ENCODE results near the gene DLG2.

DLG2 gene

DNA sequence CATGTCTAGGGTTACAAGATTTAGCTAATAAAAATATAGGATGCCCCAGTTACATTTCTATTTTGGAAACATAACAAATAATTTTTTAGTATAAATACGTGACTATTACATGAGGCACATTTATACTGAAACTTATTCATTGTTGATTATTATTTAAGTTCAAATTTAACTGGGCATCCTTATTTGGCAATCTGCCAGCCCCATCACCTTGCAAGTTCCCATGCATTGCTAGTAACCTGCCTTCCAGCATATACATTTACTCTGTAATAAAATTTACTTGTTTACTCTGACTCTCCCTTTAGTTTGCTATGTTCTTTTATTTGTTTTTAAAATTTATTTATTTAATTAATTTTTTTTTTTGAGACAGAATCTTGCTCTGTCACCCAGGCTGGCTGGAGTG lies 1686.1 kb downstream of the DLG2 start:
- DNase-seq: no peak

DNA sequence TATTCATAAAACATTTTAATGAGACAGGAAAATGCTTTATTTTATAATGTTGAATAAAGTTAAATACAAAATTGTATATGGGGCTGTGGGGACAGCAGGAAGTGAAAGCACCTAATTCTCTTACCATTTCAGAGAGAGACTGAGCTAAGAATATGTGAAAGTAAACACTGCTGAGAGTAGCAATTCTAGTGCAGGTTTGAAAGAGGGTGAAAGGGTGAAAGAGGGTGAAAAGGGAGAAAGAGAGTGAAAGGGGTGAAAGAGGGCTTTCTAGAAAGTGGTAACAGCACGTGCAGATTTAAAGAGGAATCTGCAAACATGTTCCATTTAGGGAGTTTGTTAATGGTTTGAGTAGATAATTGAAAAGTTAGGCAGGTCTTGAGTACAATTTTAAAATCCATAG lies 1689.0 kb downstream of the DLG2 start:
- DNase-seq: no peak

DNA sequence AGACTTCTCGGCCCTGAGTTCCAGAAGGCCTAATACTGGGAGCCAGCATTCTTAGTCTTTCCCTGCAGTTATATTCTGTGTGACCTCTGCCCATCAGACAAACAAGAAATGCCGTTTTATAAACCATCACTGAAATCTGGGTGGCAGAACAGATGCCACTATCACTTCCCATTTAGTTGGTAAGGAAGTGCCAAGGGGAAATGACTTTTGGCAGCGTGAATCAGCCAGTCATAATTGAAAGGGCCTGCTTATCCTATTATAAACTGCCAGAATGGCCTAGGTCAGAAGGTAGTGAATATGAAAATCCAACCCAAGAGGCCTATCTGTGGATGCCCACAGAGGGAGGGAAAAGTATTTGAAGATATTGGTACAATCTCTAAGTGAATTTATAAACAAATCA lies 1694.1 kb downstream of the DLG2 start:
- DNase-seq: no peak

- DNase-seq: no peak
These were observed 1699.7 kb downstream of the DLG2 start for GRCh38 chr11:83927422-83927821.

DNA sequence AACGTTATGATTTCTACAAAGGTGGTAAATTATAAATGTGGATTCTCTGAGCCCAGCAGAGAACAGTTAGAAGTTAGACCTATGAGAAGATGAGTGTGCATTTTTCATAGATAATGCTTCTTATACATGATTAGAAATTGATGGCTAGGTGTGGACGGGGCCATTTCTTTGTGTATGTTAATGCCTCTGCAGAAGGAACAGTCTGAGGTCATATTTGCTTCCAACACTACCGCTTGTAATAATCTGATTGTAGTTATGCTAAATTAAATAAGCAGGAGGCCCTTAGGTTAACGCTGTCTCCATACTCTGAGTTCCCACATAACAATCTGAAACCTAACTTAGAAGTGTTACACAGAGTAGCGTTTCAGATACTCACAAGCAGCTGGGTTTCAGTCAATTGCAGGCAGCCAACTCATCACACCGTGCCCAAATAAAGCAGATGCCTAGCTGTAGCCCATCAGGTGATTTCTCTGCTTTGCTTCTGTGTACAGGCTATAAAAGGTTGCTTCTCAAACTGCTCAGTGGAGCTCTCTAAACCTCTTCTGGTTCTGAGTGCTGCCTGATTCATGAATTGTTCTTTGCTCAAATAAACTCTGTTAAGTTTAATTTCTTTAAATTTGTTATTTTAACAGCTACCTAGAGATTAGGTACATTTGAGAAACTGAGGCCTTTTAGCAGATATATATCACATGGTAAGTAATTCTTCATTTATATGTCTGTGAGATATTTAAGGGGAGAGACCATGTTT lies 1702.2 kb downstream of the DLG2 start:
- DNase-seq: no peak

DNA sequence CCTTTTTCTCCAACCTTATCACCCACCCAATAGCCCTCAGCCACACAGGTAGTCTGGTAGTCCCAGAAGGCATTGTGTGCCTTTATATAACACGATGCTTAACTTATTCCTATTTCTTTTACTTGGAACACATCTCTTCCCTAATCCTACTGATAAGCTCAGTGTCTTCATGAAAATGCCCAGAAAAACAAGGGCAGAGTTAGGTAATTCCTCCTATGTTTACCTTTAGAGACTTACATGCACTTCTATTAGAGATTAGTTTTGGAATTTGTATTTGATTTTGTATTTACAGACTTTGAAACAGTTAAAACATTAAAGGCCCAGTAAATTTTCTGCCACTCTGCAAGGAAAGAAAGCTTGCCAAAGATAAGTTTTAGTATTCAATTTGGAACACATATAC lies 1703.2 kb downstream of the DLG2 start:
- no peak for DNase-seq

DNA sequence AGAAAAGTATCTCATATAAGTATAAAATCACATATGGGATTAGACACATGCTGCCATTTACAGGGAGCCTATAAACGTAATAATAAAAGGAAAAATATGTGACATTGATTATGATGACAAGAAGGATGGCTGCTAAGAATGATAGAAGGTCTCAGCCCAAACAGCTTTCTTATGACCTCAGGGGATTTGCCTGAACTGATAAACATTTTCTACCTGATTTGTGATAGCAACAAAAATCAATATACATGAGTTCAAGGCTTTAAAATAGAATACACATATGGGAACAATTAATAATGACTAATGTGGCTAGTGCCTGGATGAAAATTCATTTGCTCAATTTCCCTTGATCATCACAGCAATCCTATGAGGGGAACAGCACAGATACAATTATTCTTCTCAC lies 1704.2 kb downstream of the DLG2 start:
- no peak for DNase-seq

DNA sequence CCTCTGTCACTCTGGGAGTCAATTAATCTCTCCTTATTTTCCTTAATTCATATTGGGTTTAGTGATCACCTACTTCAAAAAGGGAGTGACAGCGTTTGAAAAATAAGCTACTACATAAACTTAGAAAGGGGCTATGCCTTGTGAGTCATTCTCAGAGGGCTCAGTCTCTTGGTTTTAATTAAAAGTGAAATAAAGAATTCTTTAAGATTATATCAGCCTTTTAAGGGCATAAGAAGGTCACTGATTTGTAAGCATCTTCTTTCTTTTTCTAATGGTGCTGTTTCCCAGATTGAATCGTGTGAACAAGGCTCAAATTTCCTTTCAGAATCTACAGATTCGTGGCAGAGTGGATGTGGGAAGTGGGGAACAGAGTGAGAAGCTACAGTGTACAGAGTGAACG lies 1704.8 kb downstream of the DLG2 start:
- DNase-seq: no peak

DNA sequence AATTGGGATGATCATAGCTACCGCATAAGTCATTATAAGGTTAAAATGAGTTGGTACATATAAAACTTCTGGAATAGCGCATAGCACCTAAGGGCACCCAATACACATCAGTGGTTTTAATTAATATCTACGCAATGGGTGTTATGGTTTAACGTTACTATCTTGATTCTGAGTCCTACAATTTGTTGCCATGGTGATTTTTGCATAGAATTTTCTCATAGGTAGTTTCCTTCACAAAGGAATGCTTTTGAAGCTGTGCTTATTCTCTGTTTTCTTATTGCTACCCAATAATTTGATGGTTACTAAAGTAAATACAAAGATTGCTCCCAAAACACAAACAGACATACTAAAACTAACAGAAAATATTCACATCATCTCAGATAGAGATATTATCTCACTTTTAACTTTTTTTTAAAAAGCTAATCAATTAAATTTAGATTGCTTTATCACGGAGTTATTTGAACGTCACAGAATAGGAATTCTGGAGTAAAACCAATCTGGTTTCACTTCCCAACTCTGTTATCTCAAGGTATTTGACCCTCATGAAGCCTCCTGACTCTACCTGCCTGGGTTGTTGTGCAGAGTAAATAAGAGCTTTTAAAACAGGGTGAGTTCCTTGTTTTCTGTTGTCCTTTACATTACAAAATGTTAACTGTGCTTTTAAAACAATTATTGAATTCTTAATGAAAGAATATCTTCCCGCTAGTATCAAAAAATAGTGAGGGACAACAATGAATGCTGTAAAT lies 1705.5 kb downstream of the DLG2 start:
- no peak for DNase-seq

- no peak for DNase-seq
These were observed 1708.7 kb downstream of the DLG2 start for GRCh38 chr11:83918476-83918875.

- no peak for DNase-seq
These were observed 1712.1 kb downstream of the DLG2 start for GRCh38 chr11:83914995-83915394.

DNA sequence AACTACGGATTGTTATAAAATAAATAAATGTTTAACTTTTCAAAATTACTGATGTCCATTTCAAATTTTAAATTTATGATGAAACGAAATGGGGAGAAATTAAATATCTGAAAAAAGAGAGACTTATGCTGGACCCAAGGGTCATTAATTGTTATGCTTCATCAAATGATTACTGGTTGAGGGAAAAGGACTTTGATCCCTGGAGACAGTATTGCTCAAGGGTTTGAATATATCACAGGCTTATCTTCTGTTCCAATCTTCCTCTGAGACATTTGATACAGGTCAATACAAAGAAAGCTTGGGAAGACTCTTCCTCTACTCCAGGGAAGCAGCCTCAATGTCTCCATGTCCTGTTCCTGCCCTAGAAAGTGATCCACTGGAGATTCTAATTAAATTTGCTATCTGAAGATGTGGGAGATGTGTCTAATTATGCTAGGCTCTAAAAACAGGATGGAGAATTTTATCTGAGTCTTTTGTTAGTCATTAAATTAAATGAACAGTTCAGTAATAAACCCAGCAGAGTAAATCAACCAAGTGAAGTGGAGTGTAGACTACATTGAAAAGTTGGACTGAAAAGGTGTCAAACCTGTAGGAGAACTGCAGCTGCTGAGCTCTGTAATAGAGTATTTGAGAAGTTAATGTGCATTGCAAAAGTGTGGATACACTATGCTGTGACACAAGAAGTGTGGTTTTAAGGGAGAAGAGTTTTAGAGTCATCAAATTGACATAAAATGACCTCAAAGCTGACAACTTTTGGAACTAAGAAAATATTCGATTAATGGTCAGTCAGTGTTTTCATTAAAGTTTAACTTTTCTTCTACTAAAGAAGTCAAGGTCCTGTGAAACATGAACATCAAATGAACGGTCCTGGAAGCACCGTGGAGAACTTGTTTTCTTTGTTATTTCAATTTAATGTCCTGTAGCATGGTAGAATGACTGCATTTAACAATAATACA lies 1717.3 kb downstream of the DLG2 start:
- no peak for DNase-seq

GRCh38 chr11:83908298-83908856 lies 1718.8 kb downstream of the DLG2 start:
- no peak for DNase-seq

GRCh38 chr11:83895516-83895915 lies 1731.6 kb downstream of the DLG2 start:
- DNase-seq: no peak

- DNase-seq: no peak
These were observed 1745.7 kb downstream of the DLG2 start for GRCh38 chr11:83881428-83881827.

- no peak for DNase-seq
These were observed 1756.1 kb downstream of the DLG2 start for GRCh38 chr11:83871054-83871453.

GRCh38 chr11:83866655-83867054 lies 1760.5 kb downstream of the DLG2 start:
- DNase-seq: no peak

DNA sequence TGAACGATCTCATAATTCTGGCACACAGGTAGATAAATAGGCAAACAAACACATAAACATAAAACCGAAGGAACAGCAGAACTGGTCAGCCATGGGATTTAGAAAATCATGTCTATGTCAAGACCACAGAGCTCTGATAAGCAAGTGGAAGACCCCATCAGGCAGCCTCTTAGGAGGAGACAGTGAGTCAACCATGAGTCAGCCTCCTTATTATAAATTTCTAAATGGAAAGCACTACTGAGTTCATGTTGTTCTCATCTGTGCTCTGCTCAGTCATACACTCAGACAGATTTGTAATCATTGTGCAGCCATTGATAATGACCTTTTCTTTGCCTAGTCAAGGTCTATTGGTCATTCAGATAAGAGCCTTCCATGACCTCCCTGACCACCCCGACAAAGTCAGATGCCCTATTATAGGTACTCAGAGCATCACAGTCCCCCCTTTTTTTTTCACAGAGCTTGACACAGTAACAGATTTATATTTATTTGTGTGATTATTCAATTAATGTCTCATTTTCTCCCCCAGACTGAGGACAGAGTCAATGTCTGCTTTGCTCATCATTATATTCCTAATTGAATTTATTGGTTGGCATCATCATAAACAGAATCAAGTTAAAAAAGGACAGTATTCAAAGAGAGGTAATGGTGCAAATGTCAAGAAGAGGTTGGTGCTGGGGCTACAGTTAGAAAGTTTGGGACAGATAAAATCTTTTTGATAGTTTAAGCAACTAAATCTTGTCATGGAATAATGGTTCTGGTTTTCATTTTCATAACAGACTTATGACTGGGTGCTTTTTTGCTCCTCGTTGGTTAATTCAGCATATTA lies 1761.3 kb downstream of the DLG2 start:
- DNase-seq: no peak

GRCh38 chr11:83864412-83865057 lies 1762.6 kb downstream of the DLG2 start:
- no peak for DNase-seq

DNA sequence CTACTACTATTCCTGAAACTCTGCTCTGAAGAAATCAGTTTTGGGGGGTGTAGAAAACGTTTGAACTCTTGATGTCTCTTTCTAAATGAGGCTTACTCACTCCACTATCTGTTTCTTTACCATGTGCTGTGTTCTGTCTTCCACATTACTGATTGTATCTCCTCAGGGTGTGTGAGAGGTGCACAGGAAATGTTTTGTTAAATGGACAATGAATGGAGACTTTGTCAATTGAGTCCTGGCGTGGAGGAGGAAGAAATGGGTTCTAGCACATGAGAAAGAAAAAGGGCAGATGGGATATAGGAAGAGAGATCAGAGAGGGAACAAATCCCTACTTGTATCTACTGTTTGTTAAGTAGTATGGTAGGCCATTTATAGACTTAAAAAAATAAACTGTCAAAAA lies 1763.9 kb downstream of the DLG2 start:
- DNase-seq: no peak

GRCh38 chr11:83862691-83863090 lies 1764.5 kb downstream of the DLG2 start:
- no peak for DNase-seq

DNA sequence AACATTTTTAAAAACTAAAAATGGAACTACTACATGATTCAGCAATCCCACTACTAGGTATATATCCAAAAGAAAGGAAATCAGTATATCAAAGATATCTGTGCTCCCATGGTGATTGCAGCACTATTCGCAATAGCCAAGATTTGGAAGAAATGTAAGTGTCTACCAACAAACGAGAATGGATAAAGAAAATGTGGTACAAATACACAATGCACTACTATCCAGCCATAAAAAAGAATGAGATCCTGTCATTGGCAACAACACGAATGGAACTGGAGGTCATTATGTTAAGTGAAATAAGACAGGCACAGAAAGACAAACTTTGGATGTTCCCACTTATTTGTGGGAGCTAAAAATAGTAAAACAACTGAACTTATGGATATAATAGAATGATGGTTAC lies 1765.1 kb downstream of the DLG2 start:
- no peak for DNase-seq
